GM04504 (cell line): ENCODE measurements around the gene XPNPEP2.

Source experiments
- DNase-seq: peaks from one replicate; pipeline ENCODE4 v3.0.0-alpha.2; 2012; ENCODE audit warnings: low read depth

Gene XPNPEP2

GRCh38 chrX:129749069-129749468, 10.3 kb downstream of the XPNPEP2 start:
- no peak for DNase-seq

- DNase-seq: no peak
These were observed 12.2 kb downstream of the XPNPEP2 start for GRCh38 chrX:129750971-129751370.

- DNase-seq: no peak
These were observed 15.6 kb downstream of the XPNPEP2 start for GRCh38 chrX:129754056-129755024.

GRCh38 chrX:129755779-129756650, 17.2 kb downstream of the XPNPEP2 start:
- DNase-seq: no peak

DNA sequence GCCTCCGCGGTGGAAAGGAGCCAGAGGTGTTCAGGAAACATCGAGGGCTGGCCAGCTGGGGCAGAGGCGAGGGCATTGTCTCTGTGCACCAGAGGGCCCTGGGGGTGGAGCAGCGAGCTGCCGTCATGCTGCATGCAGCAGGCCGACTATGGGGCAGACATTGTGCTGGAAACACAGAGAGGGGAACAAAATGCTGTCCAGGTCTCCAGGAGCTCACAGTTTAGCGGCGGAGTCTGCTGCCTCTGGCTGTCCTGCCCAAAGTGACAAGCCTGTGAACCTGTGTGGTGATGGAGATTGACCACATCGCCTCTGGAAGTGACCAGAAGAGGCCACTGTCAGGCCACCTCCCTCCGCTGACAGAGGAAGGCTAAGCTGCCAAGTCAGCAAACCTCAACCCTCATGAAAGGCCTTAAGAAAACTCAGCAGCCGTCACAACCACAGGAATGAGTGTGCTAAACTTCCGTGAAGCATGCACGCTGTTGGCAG, 20.8 kb downstream of the XPNPEP2 start:
- DNase-seq: peak; percentile 55

DNA sequence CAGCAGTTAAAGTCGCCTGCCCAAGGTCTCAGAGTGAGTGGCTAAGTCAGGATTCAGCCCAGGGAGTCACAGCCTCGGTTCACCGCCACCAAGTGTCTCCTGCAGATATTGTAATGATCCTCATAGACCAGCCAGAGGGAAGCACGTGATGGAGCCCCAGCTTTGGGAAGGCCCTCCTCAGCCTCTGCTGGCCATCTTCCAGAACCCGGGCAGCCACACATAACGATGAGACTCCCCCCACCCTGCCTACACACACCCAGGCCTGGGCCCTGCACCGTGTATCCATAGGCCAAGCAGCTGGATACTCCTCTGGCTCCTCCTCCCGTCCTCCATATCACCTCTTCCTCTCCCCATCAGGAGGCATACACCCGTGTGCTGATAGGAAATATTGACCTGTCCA, 21.4 kb downstream of the XPNPEP2 start:
- no peak for DNase-seq

- DNase-seq: no peak
These were observed 22.2 kb downstream of the XPNPEP2 start for GRCh38 chrX:129760981-129761380.

GRCh38 chrX:129761596-129761995, 22.8 kb downstream of the XPNPEP2 start:
- no peak for DNase-seq

DNA sequence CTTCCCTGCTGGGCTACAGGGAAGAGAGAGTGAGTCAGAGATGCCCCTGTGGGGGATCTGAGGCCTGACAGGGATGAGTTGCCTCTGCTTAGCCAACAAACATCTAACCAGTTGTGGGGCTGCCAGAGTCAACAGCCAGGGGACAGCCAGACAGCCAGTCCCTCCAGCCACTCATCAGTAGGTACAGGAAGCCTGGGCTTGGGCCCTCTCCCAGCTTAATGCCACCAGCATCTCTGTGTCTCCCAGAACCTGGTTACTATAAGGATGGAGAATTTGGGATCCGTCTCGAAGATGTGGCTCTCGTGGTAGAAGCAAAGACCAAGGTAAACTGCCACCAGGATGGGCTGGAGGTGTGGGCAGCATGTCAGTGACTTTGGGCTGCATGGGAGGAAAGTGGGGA, 23.7 kb downstream of the XPNPEP2 start:
- no peak for DNase-seq

DNA sequence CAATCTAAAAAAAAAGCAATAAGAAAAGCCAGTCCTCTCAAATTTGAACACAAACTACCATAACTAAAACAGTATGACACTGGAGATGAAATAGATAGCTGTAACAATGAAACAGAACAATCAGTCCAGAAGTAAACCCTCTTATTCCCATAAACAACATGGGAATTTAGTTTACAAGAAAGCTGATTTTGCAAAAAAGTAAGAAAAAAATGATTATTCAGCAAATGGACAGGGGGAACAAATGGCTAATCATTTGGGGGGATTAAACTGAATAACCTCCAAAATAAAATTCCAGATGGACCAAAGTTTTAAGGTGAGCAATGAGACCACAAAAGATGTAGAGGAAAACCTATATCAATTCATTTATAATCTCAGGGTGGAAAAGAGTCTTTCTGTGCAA, 24.9 kb downstream of the XPNPEP2 start:
- DNase-seq: no peak

- DNase-seq: no peak
These were observed 29.4 kb downstream of the XPNPEP2 start for GRCh38 chrX:129768186-129768585.

DNA sequence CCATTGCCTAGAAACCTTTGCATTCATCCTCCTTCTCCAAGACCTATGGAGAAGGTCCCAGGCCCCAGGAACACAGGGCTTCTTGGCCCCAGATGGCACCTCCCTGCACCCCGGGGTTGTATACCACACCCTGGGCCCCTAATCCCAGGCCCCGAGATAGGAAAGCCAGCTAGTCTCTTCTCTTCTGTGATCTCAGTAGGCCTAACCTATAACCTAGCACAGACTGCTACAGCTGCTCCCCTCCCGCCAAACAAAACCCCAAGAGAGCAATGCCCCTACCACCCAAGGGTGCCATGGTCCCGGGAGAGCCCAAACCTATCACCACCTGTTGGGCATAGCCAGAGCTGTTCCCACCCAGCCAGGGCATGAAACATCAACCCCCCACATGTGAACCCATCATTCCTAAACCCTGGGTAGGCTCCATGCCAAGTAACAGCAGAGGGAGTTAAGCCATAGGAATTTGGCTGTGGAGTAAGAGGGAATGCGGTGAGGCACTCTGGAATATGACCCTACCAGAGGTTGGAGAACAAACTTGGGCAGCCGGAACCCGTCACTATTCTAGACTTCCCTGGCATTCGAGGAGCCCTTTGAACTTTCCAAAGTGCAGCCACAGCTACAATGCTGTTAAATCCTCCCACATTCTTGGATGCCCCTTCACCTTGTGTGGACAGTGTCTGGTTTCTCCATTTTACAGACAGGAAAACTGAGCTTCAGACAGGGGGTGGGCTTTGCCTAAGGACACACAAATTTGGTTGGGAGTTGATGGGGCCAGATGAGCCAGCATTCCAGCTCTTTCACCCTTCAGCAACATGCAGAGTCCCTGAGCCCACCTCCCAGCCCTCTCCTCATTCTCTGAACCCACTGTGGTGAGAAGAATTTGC, 30.0 kb downstream of the XPNPEP2 start:
- no peak for DNase-seq

DNA sequence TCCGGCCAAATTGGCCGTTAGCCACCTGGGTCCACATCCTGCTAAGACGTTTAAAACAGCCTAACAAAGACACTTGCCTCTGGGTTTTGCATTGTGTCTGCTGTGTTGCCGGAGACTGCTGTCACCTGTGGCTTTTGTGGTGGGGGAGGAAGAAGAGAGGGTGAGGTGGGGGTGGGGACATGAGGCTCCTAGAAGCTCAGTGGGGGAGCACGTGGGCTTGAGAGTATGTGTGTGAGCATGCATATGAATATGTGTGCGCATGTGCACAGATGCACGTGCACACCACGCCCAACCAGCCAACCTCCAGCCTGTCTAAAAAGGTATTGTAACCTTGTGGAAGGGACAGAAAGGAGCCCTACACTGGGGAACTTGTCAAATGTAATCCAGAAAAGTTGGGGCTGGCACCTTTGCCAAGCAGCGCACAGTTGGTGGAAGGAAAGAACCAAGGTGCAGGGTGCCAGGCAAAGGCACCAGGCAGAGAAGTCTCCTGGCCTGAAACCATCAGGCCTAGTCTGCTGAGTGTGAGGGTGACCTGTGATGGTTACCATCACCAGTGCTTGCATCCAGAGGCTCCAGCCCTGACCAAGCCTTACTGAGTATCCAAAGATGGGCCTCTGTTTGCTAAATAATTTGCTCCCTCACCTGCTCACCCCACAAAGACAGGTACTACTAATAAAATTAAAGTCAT, 30.8 kb downstream of the XPNPEP2 start:
- no peak for DNase-seq

DNA sequence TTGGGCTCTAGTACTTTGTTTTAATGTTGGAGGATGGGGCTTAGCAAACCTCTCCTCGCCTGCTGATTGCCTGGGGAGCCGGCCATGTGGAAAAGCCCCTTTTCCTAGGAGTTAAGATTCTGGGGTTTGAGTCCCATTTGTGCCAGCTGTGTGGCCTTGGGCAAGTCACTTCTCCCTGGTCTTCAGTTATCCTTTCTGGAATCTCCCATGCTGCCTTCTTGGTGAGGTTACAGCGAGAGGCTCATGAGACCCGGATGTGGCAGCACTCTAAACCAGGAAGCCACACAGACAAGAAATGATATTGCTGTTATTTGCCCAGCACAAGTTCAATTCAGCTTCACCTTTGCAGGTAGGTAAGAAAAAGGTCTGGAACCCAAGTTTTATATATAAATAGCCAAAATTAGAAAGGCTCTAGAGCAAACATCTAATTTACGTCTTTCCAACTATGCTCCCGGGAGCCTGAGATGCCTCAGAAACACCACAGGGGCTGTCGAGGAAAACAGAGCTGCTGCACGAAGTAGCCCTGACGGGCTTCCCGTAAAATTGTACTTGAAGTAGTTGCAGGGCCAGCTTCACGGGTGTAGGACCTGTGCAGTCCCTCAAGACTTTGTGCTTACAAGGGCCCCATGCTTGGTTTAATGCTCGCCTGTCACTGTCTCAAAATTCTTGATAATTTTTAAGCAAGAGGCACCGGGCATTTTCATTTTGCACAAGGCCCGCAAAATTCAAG, 32.7 kb downstream of the XPNPEP2 start:
- no peak for DNase-seq

GRCh38 chrX:129772796-129773431, 34.1 kb downstream of the XPNPEP2 start:
- no peak for DNase-seq

DNA sequence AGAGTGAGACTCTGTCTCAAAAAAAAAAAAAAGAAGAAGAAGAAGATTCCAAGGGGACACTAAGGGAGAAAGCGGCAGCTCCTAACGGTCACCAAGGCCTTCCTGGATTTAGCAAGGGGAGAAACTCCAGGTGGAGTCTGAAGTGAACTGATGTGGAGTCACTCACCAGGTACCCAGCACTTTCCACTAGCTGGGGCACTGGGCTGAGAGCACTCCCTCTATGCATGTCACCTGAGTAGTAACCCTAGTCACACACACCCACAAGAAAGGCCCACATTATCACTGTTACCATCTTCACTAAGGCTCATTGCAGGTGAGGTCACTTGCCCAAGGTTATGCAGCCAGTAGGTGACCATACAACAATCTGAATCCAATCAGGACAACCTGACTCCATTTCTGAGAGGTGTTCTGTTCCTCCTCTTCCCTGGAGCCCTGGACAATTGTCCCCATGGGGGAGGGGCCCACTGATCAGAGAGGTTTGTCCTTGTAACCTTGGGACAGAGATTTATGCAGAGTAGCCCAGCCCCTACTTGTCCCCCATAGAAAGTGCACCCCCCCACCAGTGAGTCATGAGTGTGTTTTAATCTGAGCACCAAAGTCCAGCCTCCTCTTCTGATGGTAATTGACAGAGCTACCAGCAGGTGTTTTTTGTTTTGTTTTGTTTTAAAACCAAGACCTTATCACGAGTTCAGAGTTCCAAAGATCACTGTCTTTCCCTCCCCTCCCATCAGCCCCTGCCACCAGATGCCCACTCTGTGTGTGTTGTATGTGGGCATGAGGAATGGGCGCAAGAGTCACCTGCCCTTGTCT, 35.1 kb downstream of the XPNPEP2 start:
- no peak for DNase-seq

GRCh38 chrX:129777218-129778030, 38.6 kb downstream of the XPNPEP2 start:
- no peak for DNase-seq

- DNase-seq: no peak
These were observed 40.4 kb downstream of the XPNPEP2 start for GRCh38 chrX:129779086-129779672.
